Adrenal gland (tissue), 5 donors: ENCODE results near the gene CDKN2A.

Source experiments
- CTCF ChIP-seq, 6 experiments: fragments of 450-650 bp in 4 of 6; fragments of 200-600 bp in 2 of 6; sonication (generic) in 1 of 6; IDR thresholded peaks; 1 replicate in 5 of 6; 2 replicates in 1 of 6; pipeline versions ENCODE4 v1.5.1 to v1.8.0; 2016 to 2021; ENCODE audit warnings: antibody characterized with exemption in 6 of 6, mild to moderate bottlenecking in 2 of 6, moderate library complexity in 1 of 6
- POLR2A ChIP-seq, 2 donors: fragments of 450-650 bp; IDR thresholded peaks; one replicate each; pipeline ENCODE4 v1.6.1; 2017; ENCODE audit warnings: antibody characterized with exemption in 2 of 2, mild to moderate bottlenecking in 2 of 2, moderate library complexity in 1 of 2
- donor health status: DM: no; HTN: no; CAD: no.

GRCh38 chr9:21961569-21961968 is 32.6 kb downstream of the CDKN2A start:
- TF ChIP-seq CTCF (IDR thresholded peaks at IDR 0.05) (no peak), POLR2A (IDR thresholded peaks at IDR 0.05) (no peak)
